Activated CD4-positive, alpha-beta T cell treated with anti-CD3 and anti-CD28 coated beads for 1 hour (primary cell): ENCODE measurements around the gene SCAMP5.

ENCODE experiments used
- DNase-seq: peaks from one replicate; pipeline ENCODE4 v3.0.0-alpha.2; 2020

Gene SCAMP5

DNA sequence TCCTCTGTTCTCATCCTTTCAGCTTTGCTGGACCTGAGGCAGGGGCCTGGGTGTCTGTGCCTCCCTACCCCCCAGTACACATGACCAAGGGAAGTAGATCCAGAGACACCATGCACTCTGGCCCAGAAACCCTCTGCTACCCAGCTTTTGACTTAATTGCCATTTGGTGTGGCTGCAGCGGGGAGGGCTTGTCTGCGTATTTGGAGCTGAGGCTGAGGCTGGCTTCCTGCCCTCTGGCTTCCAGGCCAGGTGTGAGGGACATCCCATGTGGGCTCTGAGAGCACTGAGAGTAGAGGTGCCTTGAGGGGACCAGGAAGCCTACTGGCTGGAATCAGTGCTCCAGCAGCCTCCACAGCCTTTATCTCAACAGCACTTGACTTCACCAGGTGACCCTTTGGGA lies 54.9 kb downstream of the SCAMP5 start:
- DNase-seq = no peak

DNA sequence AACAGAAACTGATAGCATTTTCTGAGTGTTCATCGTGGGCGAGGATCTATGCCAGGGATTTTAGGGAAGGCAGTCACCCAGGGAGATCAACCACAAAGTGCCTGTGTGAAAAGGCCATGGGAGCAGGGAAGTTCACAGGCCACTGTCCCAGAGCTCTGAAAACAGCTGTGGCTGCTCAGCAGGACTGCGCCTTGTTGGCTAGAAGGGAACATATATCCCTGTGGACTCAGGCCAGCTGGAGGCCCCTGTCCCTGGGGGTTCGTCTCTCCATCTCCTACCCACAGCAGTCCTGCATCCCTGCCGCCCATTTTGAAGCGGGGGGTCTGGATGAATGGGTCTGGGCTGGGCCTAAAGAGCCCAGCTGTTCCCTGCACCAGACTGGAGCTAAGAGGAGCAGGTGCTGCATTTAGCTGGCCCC lies 55.8 kb downstream of the SCAMP5 start:
- DNase-seq = no peak

DNA sequence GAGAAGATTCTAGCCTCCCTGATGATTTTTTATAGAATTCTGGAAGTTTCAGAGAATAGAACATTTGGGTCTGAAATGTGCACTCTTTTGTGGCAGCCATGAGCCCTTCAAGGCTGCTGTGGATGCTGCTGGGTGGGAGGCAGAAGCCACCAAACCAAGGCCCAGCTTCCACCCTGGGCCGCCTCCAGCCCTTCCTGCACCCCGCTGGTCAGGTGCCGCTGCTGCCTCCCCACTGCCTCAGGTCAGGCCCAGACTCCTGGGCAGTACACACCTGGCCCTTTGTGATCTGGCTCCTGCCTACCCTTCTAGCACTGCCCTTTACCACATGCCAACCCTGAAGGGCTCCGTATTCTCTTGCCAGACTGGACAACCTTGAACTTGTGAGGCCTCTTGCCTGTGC lies 56.3 kb downstream of the SCAMP5 start:
- no peak for DNase-seq

DNA sequence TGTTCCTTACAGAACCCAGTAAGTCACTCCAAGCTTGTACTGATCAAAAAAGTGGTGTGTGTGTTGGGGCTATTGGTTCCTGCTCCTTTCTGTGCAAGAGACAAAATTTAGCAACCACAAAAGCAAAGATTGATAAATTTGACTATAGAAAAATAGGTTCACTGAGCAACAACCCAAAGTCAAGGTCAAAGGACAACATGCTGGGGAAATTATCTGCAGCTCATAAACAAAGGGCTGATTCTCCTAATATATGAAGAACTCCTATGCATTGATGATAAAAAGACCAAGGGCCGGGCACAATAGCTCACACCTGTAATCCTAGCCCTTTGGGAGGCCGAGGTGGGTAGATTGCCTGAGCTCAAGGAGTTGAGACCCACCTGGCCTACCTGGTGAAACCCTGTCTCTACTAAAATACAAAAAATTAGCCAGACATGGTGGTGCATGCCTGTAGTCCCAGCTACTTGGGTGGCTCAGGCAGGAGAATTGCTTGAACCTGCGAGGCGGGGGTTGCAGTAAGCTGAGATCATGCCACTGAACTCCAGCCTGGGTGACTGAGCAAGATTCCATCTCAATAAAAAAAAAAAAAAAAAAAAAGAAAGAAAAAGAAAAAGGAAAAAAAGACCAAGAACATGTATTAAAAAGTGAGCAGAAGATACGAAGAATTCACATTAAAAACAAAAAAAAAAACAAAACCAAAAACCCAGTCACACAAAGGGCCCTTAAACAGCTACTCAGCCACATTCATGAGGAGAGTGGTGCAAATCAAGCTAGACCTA lies 57.8 kb downstream of the SCAMP5 start:
- no peak for DNase-seq

DNA sequence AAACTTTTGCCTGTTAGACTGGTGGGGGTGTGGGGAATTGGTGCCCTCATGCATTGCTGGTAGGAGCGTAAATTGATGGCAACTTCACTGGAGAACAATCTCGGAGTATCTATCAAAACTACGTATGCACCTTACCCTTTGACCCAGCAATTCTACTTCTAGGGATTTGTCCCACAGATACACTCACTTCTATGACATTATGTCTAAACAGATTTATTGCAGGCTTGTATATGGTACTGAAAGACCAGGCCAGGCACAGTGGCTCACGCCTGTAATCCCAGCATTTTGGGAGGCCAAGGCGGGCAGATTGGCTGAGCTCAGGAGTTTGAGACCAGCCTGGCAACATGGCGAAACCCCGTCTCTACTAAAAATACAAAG lies 58.4 kb downstream of the SCAMP5 start:
- no peak for DNase-seq

DNA sequence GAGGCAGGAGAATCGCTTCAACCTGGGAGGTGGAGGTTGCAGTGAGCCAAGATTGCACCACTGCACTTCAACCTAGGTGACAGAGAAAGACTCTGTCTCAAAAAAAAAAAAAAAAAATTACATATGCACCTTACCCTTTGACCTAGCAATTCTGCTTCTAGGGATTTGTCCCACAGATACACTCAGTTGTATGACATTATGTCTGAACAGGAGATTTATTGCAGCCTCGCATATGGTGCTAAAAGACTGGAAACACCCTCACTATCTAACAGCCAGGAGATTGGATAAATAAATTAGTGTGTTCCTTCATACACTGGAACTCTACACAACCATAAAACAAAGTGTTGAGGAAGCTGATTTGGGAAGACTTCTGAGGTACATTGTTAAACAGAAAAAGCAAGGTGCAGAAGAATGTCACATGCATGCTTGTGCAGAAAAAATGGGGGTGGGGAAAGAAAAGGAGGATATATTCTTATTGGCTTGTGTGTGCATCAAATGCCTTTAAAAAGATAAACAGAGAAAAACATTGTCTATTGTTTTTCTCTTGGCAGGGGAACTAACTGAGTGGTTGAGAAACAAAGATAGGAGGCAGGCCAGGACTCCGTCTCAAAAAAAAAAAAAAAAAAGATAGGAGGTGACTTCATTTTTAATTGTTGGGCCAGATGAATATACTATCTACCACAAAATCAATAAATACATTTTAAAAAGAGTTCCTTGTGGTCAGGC lies 59.0 kb downstream of the SCAMP5 start:
- DNase-seq = no peak

DNA sequence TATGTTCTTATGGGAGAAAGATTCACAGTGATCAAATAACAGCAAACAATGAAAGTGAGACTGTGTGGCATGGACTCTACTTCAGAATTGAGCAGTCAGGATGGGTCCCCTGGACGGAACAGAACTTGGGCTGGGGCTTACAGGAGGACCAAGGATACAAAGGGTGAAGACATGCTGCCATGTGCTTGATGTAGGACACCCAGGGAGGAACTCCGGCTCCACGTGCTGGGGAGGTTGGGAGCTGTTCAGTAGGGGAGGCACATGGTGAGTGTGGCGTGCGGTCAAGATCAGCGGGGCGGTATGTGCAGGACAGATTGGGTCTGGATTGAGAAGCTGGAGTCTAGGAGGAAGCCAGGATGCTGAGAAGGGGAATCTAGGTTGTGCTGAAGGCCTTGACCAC lies 60.7 kb downstream of the SCAMP5 start:
- no peak for DNase-seq

DNA sequence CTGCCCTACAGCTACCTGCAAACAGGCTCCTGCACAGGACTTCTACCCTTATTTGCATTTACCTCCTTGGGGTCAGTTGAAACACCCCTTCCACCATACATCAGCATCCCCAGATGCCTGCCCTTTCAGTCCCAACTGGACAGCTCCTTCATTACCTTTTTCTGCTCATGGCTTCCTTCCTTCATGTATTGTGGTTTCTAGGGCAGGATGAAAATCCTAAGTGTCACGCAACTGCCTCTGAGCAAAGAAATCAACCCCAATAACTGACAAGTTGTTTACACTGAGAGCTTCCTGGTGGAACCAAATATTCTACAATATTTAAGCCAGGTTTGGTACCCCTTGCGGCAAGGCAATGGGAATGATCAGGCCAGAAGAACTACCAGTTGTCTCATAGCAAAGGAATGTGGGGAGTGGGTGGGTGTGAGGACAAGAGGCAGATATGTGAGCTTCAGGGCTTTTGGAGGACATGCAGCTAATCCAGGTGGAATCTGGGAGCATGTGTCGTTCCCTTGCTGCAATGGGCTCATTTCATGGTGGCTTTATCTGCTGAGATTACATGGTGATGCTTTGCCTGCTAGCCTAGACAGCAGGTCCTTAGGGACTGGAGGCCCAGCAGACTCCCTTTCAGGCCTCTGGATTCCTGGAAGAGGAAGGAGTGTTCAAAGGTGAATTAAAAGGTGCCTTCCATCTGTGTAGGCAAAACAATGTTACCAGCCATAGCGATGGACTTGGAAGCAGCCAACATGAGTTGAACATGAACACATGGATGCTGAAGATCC lies 63.0 kb downstream of the SCAMP5 start:
- no peak for DNase-seq

DNA sequence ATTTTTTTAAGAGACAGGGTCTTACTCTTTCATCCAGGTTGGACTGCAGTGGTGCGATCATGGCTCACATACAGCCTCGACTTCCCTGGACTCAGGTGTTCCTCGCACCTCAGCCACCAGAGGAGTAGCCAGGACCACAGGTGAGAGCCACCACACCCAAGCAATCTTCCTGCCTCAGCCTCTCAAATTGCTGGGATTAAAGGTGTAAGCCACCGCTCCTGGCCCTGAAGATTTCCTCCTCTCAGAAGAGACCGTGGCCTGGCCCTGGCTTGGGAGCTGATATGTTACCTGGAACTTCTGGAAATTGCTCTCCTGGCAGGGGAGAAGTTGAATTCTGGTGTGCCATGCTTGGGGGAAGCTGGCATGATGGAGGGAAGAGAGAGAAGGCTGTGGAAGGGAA lies 64.2 kb downstream of the SCAMP5 start:
- no peak for DNase-seq

DNA sequence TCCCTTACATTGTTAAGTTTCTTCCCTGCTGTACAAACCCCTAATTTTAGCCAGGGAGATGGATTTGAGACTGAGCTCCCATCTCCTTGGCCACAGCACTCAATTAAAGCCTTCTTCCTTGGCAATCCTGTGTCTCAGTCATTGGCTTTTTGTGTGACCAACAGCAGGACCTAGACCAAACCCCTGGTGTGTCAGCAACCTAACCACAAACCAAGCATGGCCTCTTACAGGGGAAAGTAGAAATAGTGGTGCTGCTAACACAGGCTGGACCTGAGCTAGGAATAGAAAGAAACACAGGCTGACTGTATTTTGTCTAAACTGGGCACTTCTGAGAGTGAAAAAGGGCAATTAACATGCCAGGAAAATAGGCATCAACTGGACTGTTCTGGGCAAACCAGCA lies 65.9 kb downstream of the SCAMP5 start:
- no peak for DNase-seq

DNA sequence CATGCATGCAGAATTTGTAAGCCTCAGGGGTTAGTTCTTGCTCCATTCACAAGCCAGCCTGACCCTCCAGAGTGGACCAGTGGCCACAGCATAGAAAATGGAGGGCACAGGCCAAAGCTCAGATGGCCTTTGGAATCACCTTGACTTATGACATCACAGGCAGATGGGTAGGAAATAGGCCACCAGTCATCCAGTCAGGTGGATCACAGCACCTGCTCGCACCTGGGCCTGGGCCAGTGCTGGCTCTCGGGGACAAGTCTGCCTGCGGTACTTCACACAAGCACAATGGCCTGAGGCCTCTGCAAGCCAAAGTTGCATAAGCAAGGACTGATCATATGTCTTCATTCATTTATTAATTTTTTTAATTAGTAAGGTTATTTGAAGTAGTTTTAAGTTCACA lies 67.3 kb downstream of the SCAMP5 start:
- no peak for DNase-seq

DNA sequence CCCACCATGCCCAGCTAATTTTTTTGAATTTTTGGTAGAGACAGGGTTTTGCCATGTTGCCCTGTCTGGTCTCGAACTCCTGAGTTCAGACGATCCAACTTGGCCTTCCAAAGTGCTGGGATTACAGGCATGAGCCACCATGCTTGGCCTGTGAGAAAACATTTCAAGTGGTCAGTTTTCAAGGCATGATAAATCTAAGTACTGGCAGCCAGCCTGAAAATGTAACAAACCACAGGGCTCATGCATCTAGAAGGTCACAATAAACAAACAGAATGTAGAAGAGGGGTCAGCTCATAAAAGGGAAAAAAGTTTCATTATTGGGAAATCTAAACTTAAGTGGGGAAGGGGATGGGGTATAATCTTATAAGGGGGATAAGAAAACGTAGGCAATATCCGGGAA lies 68.0 kb downstream of the SCAMP5 start:
- no peak for DNase-seq

DNA sequence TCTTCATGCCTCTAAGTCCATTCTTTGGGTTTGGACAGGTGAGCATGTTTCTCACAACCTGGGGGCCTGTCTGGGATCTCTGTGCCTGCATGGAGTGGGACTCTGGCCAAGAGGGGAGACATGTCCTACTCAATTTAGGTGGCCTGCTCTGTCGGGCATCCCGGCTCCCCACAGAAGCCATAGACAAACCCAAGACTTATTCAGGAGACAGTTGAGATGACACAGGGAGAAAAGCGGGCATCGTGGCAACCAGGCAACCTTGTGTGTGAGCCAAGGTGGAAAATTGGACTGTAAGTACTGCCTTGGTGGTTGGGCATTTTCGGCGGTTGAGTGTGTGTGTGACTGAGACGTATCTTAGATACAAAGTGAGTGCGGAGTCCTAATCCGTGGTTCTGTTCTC lies 68.5 kb downstream of the SCAMP5 start:
- DNase-seq = no peak

DNA sequence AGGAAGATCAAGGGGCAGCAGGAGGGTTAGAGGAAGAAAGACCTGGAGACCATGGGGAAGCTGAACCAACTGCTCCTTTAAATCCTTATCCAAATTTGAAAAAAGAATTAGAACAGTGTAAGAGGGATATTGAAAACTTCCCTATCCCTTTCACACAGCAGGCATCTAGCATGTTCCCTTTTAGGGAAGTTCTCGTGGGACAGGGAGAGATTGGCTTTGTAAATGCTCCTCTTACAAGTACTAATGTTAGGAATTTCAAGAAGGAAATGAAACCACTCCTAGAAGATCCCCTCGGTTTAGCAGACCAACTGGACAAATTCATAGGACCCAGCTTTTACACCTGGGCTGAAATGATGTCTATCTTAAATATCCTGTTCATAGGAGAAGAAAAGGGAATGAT lies 69.5 kb downstream of the SCAMP5 start:
- no peak for DNase-seq

DNA sequence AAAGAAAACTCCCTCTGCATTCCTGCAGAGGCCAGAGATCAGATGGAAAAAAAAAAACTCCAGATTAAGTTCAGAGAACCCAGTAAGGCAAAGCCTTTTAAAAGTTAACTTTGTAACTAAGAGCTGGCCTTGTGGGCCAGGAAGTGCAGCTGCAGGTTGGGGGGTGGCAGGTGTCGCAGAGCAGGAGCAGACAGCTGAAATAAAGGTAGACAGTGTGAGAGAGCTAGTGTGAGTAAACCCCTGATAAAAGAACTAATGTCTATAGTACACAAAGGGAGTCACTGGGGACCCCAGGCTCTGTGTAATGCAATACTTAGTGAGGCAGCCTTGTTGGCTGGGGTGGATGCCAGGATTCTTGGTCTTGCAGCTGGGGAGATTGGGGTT lies 70.1 kb downstream of the SCAMP5 start:
- no peak for DNase-seq

DNA sequence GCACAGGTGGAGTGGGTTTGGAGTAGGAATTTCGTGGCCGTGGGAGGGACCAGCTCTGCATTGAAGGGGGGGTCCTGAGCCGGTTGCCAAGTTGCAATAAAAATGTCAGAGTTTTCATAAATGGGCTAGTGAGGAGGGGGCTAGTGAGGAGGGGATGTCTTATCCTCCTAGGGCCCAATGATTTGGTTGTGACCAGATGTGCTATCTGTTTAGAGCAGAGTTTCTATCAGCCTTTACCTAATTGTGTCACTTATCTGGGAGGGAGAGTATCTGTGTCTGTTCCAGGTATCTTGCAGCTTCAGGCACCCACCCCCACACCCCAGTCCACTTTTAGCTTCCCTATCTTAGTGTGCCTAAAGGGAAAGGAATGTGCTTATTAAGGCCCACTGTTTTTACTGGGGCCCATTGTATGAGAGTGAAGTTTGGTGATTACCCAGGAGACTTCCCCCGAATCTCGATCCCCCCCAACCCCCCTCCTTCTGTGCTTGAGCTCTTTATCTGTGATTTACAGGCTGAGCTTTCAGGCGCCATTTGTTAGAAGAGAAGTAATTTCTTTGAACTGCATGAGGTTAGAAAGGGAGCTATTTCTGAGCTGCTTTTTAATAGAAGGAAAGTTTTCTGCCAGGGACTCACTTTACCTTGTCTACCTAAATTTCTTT lies 70.6 kb downstream of the SCAMP5 start:
- DNase-seq = no peak

DNA sequence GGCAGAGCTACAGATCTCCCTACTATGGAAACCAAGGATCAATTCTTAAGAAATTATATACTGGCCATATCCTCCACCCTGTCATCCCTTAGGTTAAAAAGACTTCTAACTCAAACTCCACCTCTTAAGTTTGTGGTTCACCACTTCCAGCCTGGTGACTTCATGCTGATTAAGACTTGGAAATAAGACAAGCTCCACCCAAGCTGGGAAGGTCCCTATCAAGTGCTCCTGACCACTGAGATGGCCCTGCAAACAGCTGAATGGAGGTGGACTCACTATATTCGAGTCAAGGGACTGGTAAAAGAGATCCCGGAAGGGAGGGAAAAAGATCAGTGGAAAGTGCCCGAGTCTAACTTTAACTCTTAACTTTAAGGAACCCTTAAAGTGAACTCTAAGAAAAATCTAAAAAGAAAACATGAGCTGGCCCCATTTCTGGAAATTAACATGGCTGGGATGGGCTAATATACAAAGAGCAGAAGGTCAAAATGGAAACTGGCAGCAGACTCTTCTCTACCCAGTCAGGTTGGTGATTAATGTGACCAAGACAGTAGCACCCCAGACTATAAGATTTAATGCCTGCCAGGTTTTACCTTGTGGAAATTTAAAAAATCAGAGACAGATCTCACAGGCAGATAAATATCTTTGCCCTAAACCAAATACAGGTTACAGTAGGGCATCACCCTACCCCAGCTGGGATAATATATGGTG lies 71.9 kb downstream of the SCAMP5 start:
- no peak for DNase-seq

DNA sequence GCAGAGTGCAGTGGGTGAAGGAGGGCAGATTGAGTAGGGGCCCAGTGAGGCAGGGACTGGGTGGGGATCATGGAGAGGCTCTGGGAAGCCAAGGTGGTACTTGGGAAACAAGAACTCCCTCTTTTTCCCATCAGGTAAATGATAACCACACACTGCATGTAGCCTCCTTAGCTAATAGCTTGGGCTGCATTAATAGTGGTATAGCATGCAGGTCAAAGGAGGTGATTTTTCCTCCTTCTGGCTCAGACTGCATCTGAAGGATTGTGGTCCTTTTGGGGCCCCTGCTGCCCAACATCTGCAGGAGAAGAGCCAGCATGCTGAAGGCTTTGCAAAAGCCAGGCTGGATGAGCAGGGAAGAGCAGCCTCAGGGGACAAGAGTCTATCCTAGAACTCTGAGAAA lies 73.4 kb downstream of the SCAMP5 start:
- no peak for DNase-seq

DNA sequence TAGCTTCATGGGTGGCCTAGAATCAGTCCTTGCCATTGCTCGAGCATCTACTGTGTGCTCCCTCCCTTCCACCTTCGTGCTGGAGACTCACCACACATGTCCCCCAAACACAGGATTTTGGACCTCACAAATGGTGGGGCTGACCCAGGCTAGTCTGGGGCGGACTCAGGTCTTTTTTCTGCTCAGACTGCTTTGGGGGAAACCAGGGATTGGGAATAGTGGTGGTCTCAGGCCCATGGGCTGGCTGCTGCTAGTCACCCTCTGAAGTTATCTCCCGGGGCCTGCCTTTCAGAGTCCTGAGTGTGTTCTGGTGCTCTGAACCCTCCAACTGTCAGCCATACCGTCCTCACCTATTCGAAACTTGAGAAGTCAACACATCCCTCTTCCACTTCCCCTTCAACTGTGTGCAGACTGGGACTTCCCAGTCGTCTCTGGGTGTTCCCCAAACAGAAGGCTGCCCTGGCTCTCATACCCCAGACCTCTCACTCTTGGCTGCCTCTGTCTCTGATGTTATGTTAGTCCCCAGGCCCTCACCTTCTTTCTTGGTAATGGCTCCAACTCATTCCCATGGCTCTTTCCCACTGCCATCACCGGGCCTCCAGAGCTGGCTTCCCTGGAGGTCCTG lies 74.0 kb downstream of the SCAMP5 start:
- no peak for DNase-seq

DNA sequence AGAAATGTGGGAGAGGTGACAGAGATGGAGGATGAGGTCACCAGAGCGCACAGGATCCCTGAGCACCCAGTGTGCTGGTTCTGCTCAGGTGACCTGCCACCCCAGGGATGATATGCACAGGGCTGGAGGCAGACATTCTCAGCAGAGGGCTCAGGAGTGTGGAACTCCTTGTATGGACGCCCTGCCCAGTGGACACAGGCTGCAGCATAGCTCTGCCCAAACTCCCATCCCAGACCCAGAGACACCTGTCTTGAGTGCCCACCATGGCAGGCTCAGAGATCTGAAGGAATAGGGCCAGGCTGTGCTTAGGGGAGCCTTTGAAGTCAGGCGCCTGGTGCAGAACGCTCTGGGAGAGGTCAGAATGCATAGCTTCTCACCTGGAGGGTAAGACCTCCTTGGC lies 75.3 kb downstream of the SCAMP5 start:
- no peak for DNase-seq
